Thyroid gland (tissue), 4 donors: ENCODE results near the gene C19orf25. TPM values are rescaled to one million over a fixed set of nuclear protein-coding genes. Genes with fewer than 3 reads are reported as not detected.

Experiments used
- DNase-seq, 2 donors: peaks; one replicate each; pipeline ENCODE4 v3.0.0-alpha.2; 2019
- H3K27ac ChIP-seq, 3 donors: fragments of 200-600 bp; sonication (generic); 1 replicate in 2 of 3; 2 replicates in 1 of 3; pipeline ENCODE4 v1.5.1; 2016 to 2019; ENCODE audit warnings: mild to moderate bottlenecking in 1 of 3, moderate library complexity in 1 of 3
- H3K27me3 ChIP-seq: fragments of 200-600 bp; sonication (generic); one replicate; pipeline ENCODE4 v1.5.1; 2019
- H3K36me3 ChIP-seq, 2 donors: fragments of 200-600 bp; sonication (generic); one replicate each; pipeline ENCODE4 v1.5.1; 2016 to 2019
- H3K4me1 ChIP-seq, 2 donors: fragments of 200-600 bp; sonication (generic); one replicate each; pipeline ENCODE4 v1.5.1; 2017 to 2019
- H3K4me3 ChIP-seq, 3 donors: fragments of 200-600 bp; sonication (generic); replicated peaks in 1 of 3; 1 replicate in 2 of 3; 2 replicates in 1 of 3; pipeline ENCODE4 v1.5.1; 2016; ENCODE audit warnings: mild to moderate bottlenecking in 1 of 3
- H3K9me3 ChIP-seq: fragments of 200-600 bp; sonication (generic); one replicate; pipeline ENCODE4 v1.5.1; 2017
- POLR2A ChIP-seq, 2 donors: fragments of 450-650 bp; IDR thresholded peaks; one replicate each; pipeline ENCODE4 v1.6.1; 2017; ENCODE audit warnings: antibody characterized with exemption in 2 of 2, mild to moderate bottlenecking in 2 of 2, moderate library complexity in 1 of 2
- WGBS, 2 donors: methylation state at CpG; one replicate each; pipeline ENCODE4 v1.1.5; 2017; 5-methylcytosine and 5-hydroxymethylcytosine counted together
- intact Hi-C: fragments of 100-400 bp; cut with DNase I; formaldehyde crosslinking; loops from one replicate; pipeline ENCODE4 v1.15.1; 2023
- total RNA-seq, 4 donors: library from RNA; depleted of rRNA; stranded (reverse); fragments of >200 nt; gene quantifications; one replicate each; pipeline ENCODE4 v1.2.3, GENCODE V29; 2016
- TF ChIP-seq, protein P1 (sequence below), 6 experiments: fragments of 200-600 bp in 3 of 6; fragments of 450-650 bp in 3 of 6; sonication (generic) in 3 of 6; IDR thresholded peaks; one replicate each; pipeline ENCODE4 v1.5.1; 2016 to 2019; ENCODE audit warnings: antibody characterized with exemption in 6 of 6, mild to moderate bottlenecking in 2 of 6, inconsistent platforms in 1 of 6, moderate library complexity in 1 of 6

The C19orf25 gene
- total RNA-seq, 4 donors from 2014 or later: 47.0 to 64.9 (median 56.5) TPM

DNA sequence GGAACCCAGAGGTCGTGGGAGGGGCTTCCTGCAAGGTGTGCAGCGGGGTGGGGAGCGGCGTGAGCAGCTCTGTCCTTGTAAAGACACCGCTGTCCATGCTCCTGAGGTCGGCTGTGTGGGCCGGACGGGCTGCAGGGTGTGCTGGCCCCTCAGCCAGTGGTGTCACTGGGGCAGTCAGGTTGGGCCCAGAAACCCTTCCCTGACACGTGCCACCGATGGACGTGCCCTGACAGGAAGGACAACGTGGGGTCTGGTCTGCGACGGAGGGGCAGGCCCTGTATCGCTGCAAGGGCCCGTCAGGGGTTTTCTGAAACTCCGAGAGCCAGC, 45.0 kb downstream of the C19orf25 start:
- Histone ChIP-seq H3K4me3 (no peak overlapping the region), H3K36me3 (peaks cover 51 to 56% of the 10 kb centered on the region in 2 donors), H3K27ac (no peak overlapping the region), H3K4me1 (peaks cover 2 to 4% of the 10 kb centered on the region in 2 donors), H3K27me3 (no peaks in the 10 kb centered on the region), H3K9me3 (no peaks in the 10 kb centered on the region)
- intact Hi-C loops: no loop called here
- DNase-seq: no peak
- WGBS, 2 donors: 92 to 100% methylated on average over 12 to 17 of the region's 17 CpGs
- no peak for TF ChIP-seq POLR2A (IDR thresholded peaks at IDR 0.05)
- TF ChIP-seq, protein P1, sequence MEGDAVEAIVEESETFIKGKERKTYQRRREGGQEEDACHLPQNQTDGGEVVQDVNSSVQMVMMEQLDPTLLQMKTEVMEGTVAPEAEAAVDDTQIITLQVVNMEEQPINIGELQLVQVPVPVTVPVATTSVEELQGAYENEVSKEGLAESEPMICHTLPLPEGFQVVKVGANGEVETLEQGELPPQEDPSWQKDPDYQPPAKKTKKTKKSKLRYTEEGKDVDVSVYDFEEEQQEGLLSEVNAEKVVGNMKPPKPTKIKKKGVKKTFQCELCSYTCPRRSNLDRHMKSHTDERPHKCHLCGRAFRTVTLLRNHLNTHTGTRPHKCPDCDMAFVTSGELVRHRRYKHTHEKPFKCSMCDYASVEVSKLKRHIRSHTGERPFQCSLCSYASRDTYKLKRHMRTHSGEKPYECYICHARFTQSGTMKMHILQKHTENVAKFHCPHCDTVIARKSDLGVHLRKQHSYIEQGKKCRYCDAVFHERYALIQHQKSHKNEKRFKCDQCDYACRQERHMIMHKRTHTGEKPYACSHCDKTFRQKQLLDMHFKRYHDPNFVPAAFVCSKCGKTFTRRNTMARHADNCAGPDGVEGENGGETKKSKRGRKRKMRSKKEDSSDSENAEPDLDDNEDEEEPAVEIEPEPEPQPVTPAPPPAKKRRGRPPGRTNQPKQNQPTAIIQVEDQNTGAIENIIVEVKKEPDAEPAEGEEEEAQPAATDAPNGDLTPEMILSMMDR (IDR thresholded peaks at IDR 0.05): no peak

DNA sequence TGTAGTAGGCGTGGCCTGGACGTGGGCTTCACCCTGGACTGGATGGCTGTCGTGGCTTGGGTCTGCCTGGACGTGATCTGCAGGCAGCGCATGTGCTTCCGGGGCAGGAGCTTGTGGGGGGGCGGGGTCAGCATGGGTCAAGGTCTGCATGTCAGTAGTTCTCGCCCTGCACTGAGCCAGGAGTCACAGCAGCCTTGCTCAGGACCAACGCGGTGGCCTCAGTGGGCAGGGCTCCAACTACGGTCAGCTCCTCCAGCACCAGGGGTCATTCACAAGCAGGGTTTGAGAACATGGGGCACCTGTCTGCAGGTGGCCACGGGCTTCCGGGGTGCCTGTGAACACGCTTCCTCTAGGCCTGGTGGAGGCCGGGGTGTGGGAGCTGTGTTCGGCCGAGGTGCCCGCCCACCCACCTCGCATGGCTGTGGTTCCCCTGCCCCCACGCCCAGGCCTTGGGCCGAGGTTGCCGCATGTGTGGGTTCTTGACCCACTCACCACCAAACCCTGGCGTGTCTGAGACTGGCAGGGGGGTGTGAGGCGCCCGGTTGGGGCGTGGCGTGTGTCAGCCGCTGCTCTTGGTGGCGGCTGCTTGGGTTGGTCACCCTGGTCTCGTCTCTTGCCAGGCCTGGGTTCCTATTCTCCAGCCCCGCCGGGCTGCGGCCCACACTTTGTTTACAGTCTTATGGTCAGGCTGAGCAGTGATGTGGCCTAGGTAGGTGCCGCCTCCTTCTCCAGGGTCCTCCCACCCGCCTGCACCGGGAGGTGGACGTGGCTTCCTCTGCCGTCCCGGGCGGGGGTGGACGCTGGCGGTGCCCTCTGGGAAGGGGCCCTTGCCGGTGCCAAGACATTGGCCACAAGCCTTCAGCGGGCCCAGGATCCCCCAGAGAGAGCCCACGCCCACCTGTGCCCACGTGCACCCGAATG, 45.6 kb downstream of the C19orf25 start:
- Histone ChIP-seq H3K4me3 (no peak overlapping the region), H3K27ac (no peak overlapping the region), H3K9me3 (no peaks in the 10 kb centered on the region), H3K4me1 (peaks cover 0 to 4% of the 10 kb centered on the region in 2 donors), H3K27me3 (no peaks in the 10 kb centered on the region), H3K36me3 (peaks cover 56 to 60% of the 10 kb centered on the region in 2 donors)
- TF ChIP-seq POLR2A (IDR thresholded peaks at IDR 0.05): no peak
- TF ChIP-seq, protein P1 (IDR thresholded peaks at IDR 0.05): no peak
- no peak for DNase-seq
- intact Hi-C loops: no loop called here
- WGBS, 2 donors: 90 to 92% methylated on average over 14 to 28 of the region's 47 CpGs

DNA sequence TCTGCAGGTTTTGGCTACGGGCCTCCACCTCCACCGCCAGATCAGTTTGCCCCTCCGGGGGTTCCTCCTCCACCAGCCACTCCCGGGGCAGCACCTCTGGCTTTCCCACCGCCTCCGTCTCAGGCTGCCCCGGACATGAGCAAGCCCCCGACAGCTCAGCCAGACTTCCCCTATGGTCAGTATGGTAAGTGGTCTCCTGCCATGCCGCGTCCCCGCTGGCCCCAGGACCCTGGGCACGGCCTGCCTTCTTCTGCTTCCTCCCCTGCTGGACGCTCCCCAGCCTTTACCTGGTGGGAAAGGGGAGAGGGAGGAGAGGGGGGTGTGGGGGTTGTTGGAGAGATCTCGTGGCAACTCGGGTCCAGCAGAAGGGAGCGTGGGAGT, 46.5 kb downstream of the C19orf25 start:
- H3K4me1 ChIP-seq: no peaks in the 10 kb centered on the region
- H3K27ac ChIP-seq: no peak overlapping the region
- intact Hi-C loops: no loop called here
- peaks cover 56 to 62% of the 10 kb centered on the region in 2 donors for H3K36me3 ChIP-seq
- 94 to 96% methylated on average over 16 of the region's 16 CpGs for WGBS, 2 donors
- TF ChIP-seq, protein P1 (IDR thresholded peaks at IDR 0.05): no peak
- no peak for TF ChIP-seq POLR2A (IDR thresholded peaks at IDR 0.05)
- H3K9me3 ChIP-seq: no peaks in the 10 kb centered on the region
- H3K27me3 ChIP-seq: no peaks in the 10 kb centered on the region
- no peak for DNase-seq
- no peak overlapping the region for H3K4me3 ChIP-seq

DNA sequence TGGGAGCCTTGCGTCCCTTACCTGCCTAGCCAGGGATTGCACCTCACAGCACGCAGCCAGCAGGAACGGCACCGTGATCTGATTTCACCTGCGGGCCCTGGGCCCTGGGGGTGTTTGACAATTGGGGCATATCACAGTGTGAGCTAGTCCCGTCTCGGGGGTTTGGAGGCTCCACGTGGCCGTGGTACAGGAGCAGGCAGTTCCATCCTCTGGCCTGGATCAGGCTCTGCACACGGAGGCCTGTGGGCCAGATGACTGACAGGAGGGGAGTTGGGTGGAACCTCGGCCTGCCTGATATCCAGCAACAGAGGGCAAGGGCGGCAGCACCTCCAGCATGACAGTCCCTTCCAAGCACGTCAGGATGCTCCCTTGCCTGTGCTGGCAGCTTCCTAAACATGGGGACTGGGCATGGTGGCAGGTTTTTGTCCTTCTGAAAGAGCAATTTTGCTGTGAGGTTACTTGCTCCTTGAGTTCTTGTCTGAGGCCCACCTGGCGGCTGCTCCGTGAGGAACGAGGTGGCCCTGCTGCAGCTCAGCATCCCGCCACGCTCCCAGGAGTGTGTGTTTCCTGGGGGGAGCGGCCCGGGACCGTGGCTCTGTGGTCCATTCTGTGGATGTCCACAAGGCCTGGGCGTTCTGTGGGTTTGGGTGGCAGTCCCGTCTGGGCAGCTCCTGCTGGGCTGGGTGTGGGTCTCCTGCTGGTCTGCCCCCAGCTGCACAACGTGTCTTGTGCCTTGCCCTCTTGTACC, 47.1 kb downstream of the C19orf25 start:
- no peak overlapping the region for H3K27ac ChIP-seq
- peaks cover 56 to 64% of the 10 kb centered on the region in 2 donors for H3K36me3 ChIP-seq
- H3K27me3 ChIP-seq: no peaks in the 10 kb centered on the region
- no peak for TF ChIP-seq POLR2A (IDR thresholded peaks at IDR 0.05)
- TF ChIP-seq, protein P1 (IDR thresholded peaks at IDR 0.05): no peak
- 82 to 92% methylated on average over 8 to 20 of the region's 24 CpGs for WGBS, 2 donors
- H3K4me3 ChIP-seq: no peak overlapping the region
- no peaks in the 10 kb centered on the region for H3K9me3 ChIP-seq
- DNase-seq: no peak
- intact Hi-C loops: no loop called here
- H3K4me1 ChIP-seq: no peaks in the 10 kb centered on the region

DNA sequence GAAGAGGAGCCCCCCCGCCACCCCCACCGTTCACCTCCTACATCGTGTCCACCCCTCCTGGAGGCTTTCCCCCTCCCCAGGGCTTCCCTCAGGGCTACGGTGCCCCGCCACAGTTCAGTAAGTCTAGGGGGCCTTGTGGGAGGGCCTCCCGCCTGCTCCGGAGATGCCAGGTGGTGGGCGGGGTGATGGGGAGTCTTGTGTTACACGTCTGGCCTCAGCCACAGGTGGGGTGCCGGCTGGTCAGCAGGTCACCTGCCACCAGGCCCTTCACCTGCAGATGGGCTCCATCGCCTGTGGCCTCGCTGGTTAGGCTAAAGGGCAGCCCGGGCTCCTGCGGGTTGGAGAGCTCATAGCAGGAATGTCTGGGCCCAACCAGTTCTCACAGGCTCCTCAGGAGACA, 48.8 kb downstream of the C19orf25 start:
- no peak overlapping the region for H3K4me3 ChIP-seq
- WGBS, 2 donors: 88 to 91% methylated on average over 8 to 13 of the region's 14 CpGs
- H3K9me3 ChIP-seq: no peaks in the 10 kb centered on the region
- peaks cover 61 to 65% of the 10 kb centered on the region in 2 donors for H3K36me3 ChIP-seq
- no peaks in the 10 kb centered on the region for H3K4me1 ChIP-seq
- no peaks in the 10 kb centered on the region for H3K27me3 ChIP-seq
- TF ChIP-seq, protein P1 (IDR thresholded peaks at IDR 0.05): no peak
- H3K27ac ChIP-seq: no peak overlapping the region
- no peak for DNase-seq
- intact Hi-C loops: no loop called here
